ENCODE results near the gene ESYT2.
A peak's percentile ranks its signal among the peaks of the same experiment; 100 is the strongest.

Gene ESYT2

GRCh38 chr7:158809596-158809995 is 19.7 kb downstream of the ESYT2 start:
- H3K4me3 Mint-ChIP-seq = peak overlapping the region; percentile 32
- no peaks in the 10 kb centered on the region for H3K27me3 Mint-ChIP-seq
- H3K4me1 Mint-ChIP-seq (ENCODE audit: low read depth) = peaks cover 87% of the 10 kb centered on the region
- H3K36me3 Mint-ChIP-seq (ENCODE audit: low read depth) = peaks cover 56% of the 10 kb centered on the region
- no peak for DNase-seq
- H3K27ac Mint-ChIP-seq = peak overlapping the region; percentile 93
- peaks cover 2% of the 10 kb centered on the region for H3K9me3 Mint-ChIP-seq

DNA sequence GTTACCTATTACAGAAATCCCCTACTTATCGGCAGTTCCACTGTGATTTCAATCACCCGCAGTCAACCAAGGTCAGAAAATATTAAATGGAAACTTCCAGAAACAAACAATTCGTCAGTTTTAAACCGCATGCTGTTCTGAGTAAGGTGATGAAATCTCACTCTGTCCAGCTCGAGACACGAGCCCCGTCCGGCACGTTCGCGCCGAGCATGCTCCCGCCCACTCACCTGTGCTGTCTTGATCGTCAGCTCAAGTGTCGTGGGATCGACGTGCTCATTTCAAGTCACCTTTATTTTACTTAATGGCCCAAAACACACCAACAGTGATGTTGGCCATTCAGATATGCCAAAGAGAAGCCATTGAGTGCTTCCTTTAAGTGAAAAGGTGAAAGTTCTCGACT is 21.2 kb downstream of the ESYT2 start:
- Mint-ChIP-seq H3K4me3 (no peak overlapping the region), H3K36me3 (ENCODE audit: low read depth) (peaks cover 62% of the 10 kb centered on the region), H3K4me1 (ENCODE audit: low read depth) (peaks cover 82% of the 10 kb centered on the region)

DNA sequence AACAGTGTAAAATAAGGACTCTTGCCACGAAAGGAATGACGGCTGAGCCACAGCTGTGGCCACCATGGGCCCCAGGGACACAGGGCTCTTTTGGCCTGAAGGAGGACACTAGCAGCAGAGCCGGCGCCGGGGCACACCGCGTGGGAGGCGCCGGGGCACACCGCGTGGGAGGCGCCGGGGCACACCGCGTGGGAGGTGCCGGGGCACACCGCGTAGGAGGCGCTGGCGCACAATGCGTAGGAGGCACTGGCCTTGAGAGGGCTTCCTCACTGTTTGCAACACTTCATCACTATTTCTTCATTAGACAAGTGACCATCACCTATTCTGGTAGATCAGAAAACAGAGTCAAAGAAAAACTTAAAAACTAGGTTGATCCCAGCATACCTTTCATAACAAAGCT is 23.4 kb downstream of the ESYT2 start:
- Mint-ChIP-seq H3K4me3 (no peak overlapping the region), H3K27me3 (no peaks in the 10 kb centered on the region), H3K9me3 (peaks cover 6% of the 10 kb centered on the region), H3K4me1 (ENCODE audit: low read depth) (peaks cover 81% of the 10 kb centered on the region), H3K27ac (no peak overlapping the region), H3K36me3 (ENCODE audit: low read depth) (peaks cover 66% of the 10 kb centered on the region)
- DNase-seq = no peak

More for the DNA sequence above, 21.2 kb downstream of the ESYT2 start:
- H3K9me3 Mint-ChIP-seq = peaks cover 6% of the 10 kb centered on the region
- H3K27ac Mint-ChIP-seq = peak overlapping the region; percentile 69
- no peak for DNase-seq
- H3K27me3 Mint-ChIP-seq = no peaks in the 10 kb centered on the region

DNA sequence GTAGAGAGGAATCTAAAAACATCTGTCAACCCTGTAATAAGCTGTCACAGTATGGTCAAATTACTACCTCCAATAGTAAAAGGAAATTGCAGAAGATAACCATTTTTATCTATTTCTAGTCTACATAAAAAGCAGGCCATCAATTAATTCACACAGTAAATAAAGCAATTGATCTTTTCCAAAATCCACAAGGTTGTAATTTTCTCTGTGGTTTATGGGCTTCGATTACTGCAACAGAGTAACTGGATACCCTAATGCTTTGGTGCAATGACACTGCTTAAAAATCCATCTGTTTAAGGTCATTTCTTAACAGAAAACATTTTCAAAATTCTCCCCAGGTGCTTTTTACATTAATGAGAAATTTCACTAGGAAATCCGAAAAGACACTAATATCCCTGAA is 23.9 kb downstream of the ESYT2 start:
- Mint-ChIP-seq H3K27me3 (no peaks in the 10 kb centered on the region), H3K9me3 (peaks cover 6% of the 10 kb centered on the region), H3K27ac (peak overlapping the region; percentile 79), H3K4me3 (no peak overlapping the region), H3K4me1 (ENCODE audit: low read depth) (peaks cover 79% of the 10 kb centered on the region), H3K36me3 (ENCODE audit: low read depth) (peaks cover 63% of the 10 kb centered on the region)
- DNase-seq = no peak

GRCh38 chr7:158804335-158804734 is 25.0 kb downstream of the ESYT2 start:
- Mint-ChIP-seq H3K4me3 (peak overlapping the region; percentile 18), H3K27ac (peak overlapping the region; percentile 79), H3K9me3 (peaks cover 6% of the 10 kb centered on the region), H3K36me3 (ENCODE audit: low read depth) (peaks cover 55% of the 10 kb centered on the region), H3K4me1 (ENCODE audit: low read depth) (peaks cover 75% of the 10 kb centered on the region), H3K27me3 (no peaks in the 10 kb centered on the region)
- no peak for DNase-seq

- Mint-ChIP-seq H3K36me3 (ENCODE audit: low read depth) (peaks cover 58% of the 10 kb centered on the region), H3K27me3 (no peaks in the 10 kb centered on the region), H3K4me3 (peak overlapping the region; percentile 45), H3K9me3 (peaks cover 6% of the 10 kb centered on the region), H3K4me1 (ENCODE audit: low read depth) (peaks cover 78% of the 10 kb centered on the region), H3K27ac (peak overlapping the region; percentile 87)
- DNase-seq = no peak
Measured at GRCh38 chr7:158803367-158803969, 25.8 kb downstream of the ESYT2 start.

GRCh38 chr7:158802535-158803366 is 26.6 kb downstream of the ESYT2 start:
- DNase-seq = no peak
- peaks cover 70% of the 10 kb centered on the region for H3K4me1 Mint-ChIP-seq (ENCODE audit: low read depth)
- peaks cover 6% of the 10 kb centered on the region for H3K9me3 Mint-ChIP-seq
- peak overlapping the region; percentile 87 for H3K27ac Mint-ChIP-seq
- peak overlapping the region; percentile 45 for H3K4me3 Mint-ChIP-seq
- H3K36me3 Mint-ChIP-seq (ENCODE audit: low read depth) = peaks cover 55% of the 10 kb centered on the region
- no peaks in the 10 kb centered on the region for H3K27me3 Mint-ChIP-seq

DNA sequence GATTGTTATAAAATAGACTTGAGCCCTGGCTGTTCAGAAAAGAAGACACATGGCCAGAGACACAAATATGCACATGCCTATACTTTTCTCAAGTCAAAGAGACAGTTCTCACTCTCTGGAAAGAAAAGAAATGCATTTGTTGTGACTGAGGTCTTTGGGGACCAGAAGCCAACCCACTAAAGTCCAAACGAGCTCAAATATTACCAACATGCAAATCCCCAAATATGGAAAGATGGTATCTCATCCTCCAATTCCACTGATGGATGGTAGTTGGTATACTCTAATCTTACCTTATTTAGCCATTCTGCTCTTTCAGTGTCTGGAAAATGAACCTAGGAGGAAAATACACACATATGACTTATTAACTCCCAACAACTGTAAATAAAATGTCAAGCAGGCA is 30.6 kb downstream of the ESYT2 start:
- Mint-ChIP-seq H3K4me3 (no peak overlapping the region), H3K4me1 (ENCODE audit: low read depth) (peaks cover 44% of the 10 kb centered on the region), H3K27me3 (no peaks in the 10 kb centered on the region), H3K9me3 (no peaks in the 10 kb centered on the region), H3K27ac (peak overlapping the region; percentile 49), H3K36me3 (ENCODE audit: low read depth) (peaks cover 60% of the 10 kb centered on the region)
- DNase-seq = no peak

- DNase-seq = no peak
- Mint-ChIP-seq H3K36me3 (ENCODE audit: low read depth) (peaks cover 68% of the 10 kb centered on the region), H3K4me3 (no peak overlapping the region), H3K9me3 (no peaks in the 10 kb centered on the region), H3K27me3 (no peaks in the 10 kb centered on the region), H3K27ac (peak overlapping the region; percentile 30), H3K4me1 (ENCODE audit: low read depth) (peaks cover 24% of the 10 kb centered on the region)
Measured at GRCh38 chr7:158796667-158797066, 32.6 kb downstream of the ESYT2 start.

DNA sequence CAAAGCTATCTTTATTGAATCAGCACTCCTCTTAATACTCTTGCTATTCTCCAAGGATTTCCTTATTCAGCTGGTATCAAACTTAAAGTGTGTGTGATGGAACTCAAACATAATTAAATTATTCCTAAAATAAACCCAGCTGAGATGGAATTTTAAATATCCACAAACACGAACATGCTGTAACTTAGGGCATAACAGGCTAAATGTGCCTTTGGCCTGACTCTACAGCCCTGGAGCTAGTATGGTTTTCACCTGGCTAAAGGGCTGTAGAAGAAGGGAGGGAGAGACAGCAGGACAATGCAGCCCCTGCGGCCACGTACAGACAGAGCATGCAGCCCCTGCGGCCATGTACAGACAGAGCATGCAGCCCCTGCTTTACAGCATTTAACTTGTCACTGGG is 34.0 kb downstream of the ESYT2 start:
- Mint-ChIP-seq H3K27me3 (no peaks in the 10 kb centered on the region), H3K36me3 (ENCODE audit: low read depth) (peaks cover 78% of the 10 kb centered on the region), H3K9me3 (no peaks in the 10 kb centered on the region)

DNA sequence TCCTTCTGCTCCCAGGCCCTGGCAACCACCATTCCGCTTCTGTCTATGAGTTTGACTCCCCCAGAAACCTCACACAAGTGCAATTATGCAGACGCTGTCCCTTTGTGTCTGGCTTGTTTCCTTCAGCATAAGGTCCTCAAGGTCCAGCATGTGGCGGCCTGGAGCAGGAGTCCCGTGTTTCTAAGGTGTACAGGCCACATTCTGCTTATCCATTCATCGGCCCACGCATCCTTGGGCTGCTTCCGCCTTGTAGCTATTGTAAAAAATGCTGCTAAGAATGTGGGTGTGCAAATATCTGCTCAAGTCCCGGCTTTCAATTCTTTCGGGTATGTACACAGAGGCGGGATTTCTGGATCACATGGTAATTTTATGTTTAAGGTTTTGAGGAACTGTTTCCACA is 38.2 kb downstream of the ESYT2 start:
- no peaks in the 10 kb centered on the region for H3K27me3 Mint-ChIP-seq
- H3K27ac Mint-ChIP-seq = peak overlapping the region; percentile 24
- H3K9me3 Mint-ChIP-seq = no peaks in the 10 kb centered on the region
- DNase-seq = no peak
- H3K4me3 Mint-ChIP-seq = no peak overlapping the region
- H3K36me3 Mint-ChIP-seq (ENCODE audit: low read depth) = peaks cover 83% of the 10 kb centered on the region
- H3K4me1 Mint-ChIP-seq (ENCODE audit: low read depth) = peaks cover 2% of the 10 kb centered on the region

More for the DNA sequence above, 34.0 kb downstream of the ESYT2 start:
- Mint-ChIP-seq H3K4me3 (no peak overlapping the region), H3K4me1 (ENCODE audit: low read depth) (peaks cover 15% of the 10 kb centered on the region), H3K27ac (no peak overlapping the region)
- DNase-seq = no peak

DNA sequence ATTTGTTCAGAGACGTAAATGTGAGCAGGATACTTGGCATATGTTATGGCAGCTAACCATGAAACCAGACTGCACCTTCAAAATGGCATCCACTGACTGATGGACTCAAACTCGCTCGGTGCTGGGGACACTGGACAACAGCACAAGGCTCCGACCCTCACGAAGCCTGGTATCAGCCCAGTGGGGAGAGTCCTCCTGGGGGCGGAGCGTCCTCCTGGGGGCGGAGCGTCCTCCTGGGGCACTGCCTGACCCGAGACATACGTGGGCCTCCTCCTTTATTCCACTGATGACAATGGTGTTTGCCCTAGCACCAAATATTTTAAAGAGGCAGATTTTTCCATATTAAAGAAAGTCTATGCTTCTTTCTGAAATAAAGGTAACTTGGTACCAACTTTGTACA is 39.5 kb downstream of the ESYT2 start:
- no peak overlapping the region for H3K4me3 Mint-ChIP-seq
- peaks cover 4% of the 10 kb centered on the region for H3K4me1 Mint-ChIP-seq (ENCODE audit: low read depth)
- no peaks in the 10 kb centered on the region for H3K27me3 Mint-ChIP-seq
- DNase-seq = no peak
- H3K27ac Mint-ChIP-seq = no peak overlapping the region
- no peaks in the 10 kb centered on the region for H3K9me3 Mint-ChIP-seq
- peaks cover 74% of the 10 kb centered on the region for H3K36me3 Mint-ChIP-seq (ENCODE audit: low read depth)

- Mint-ChIP-seq H3K9me3 (no peaks in the 10 kb centered on the region), H3K4me3 (no peak overlapping the region), H3K36me3 (ENCODE audit: low read depth) (peaks cover 54% of the 10 kb centered on the region), H3K27me3 (no peaks in the 10 kb centered on the region), H3K4me1 (ENCODE audit: low read depth) (peaks cover 6% of the 10 kb centered on the region), H3K27ac (peak overlapping the region; percentile 61)
- DNase-seq = no peak
Measured at GRCh38 chr7:158786898-158787297, 42.4 kb downstream of the ESYT2 start.

GRCh38 chr7:158784270-158784669 is 45.0 kb downstream of the ESYT2 start:
- H3K4me1 Mint-ChIP-seq (ENCODE audit: low read depth) = peaks cover 6% of the 10 kb centered on the region
- peaks cover 31% of the 10 kb centered on the region for H3K36me3 Mint-ChIP-seq (ENCODE audit: low read depth)
- H3K27me3 Mint-ChIP-seq = no peaks in the 10 kb centered on the region
- H3K9me3 Mint-ChIP-seq = no peaks in the 10 kb centered on the region
- H3K27ac Mint-ChIP-seq = peak overlapping the region; percentile 58
- DNase-seq = no peak
- H3K4me3 Mint-ChIP-seq = no peak overlapping the region

- H3K36me3 Mint-ChIP-seq (ENCODE audit: low read depth) = peaks cover 30% of the 10 kb centered on the region
- H3K4me1 Mint-ChIP-seq (ENCODE audit: low read depth) = peaks cover 6% of the 10 kb centered on the region
- H3K9me3 Mint-ChIP-seq = no peaks in the 10 kb centered on the region
- no peak overlapping the region for H3K4me3 Mint-ChIP-seq
- no peaks in the 10 kb centered on the region for H3K27me3 Mint-ChIP-seq
- no peak for DNase-seq
- H3K27ac Mint-ChIP-seq = no peak overlapping the region
Measured at GRCh38 chr7:158783595-158783994, 45.7 kb downstream of the ESYT2 start.

Data from activated T-cell treated with anti-CD3 and anti-CD28 coated beads, Interleukin-2, amount 50 U/mL, for 24 hours (primary cell).